NCI-H82 (cell line): ENCODE results near the gene NOD2.

Experiments
- DNase-seq: peaks from one replicate; lab custom pipeline; 2025; lab: John Stamatoyannopoulos, UW

The NOD2 gene

DNA sequence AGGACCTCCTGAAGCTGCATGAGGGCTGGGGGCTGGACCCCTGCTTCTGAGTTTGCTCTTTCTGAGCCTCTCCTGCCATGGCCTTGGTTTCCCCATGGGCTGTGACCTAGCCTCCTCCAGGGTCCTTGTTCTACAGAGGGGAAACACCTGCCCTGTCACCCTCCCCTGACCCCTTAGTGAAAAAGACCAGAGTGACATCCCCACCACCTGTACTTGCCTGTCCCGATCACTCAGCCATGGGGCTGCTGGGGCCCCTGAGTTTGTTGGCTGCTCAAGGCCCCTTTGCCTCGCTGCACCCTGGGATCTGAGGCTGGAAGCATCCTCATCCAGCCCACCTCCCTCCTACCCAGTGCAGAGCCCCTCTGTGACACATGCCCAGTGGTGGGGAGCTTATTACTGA lies 800 bp downstream of the NOD2 start:
- no peak for DNase-seq

GRCh38 chr16:50695017-50696000 lies 1.9 kb downstream of the NOD2 start:
- no peak for DNase-seq

DNA sequence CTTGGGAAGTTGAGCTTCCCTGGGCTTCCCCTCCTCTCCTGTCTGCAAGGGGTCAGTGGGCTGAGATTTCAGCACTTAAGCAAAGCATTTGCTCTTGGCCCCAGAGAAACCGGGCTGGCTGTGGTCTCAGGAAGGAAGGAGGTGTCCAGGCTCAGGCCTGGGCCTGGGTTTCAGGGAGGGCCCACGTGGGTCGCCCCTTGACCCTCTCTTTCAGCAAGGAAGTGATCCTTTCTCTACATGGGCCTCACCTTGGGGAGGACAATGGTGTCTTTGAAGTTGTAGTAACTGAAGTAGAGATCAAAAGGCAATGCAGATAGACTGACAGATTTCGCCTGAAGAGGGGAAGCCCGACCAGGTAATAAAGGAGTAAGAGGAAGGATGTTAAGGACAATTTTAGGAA lies 2.7 kb downstream of the NOD2 start:
- DNase-seq, result no peak

DNA sequence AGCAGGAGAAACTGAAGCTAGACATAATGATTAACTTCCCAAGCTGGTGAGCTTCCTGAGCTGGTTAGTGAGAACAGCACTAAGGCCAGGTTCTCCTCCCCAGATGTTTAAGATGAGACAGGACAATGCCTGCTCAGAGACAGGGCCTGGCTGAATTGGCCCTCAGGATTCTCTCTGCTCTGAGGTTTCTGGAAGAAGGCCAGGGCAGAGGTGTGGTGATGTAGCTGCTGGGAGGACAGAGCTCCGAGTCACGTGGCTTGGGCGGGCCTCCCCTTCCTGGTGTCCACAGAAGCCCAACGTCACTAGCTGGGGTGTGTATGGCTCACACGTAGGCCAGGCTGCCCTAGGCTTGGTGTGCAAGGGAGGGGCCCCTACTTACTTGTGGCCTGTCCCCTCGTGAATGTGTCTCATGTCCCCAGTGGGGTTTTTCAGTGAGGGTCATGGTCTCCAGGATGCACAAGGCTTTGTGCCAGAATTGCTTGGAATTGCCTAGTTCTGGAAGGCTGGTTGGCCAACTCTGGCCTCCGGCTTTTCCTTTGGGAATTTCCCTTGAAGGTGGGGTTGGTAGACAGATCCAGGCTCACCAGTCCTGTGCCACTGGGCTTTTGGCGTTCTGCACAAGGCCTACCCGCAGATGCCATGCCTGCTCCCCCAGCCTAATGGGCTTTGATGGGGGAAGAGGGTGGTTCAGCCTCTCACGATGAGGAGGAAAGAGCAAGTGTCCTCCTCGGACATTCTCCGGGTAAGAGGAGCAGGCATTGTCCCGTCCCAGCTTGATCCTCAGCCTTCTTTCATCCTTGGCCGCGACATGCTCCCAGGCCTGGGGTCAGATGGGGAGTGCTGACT lies 3.4 kb downstream of the NOD2 start:
- no peak for DNase-seq

DNA sequence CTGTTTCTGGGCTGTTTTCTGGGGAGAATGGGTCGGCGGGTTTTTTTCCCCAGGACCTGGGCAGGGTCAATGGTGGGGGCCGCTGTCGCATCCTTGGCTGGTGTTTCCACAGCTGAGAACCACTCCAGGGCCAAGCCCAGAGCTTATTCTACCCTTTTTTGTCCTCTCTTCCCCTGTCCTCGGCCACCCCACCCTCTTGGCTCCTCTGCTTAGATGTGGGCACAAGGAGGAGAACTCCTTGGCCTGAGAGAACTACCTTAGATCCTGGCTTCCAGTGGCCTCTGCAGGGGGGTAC lies 4.0 kb downstream of the NOD2 start:
- no peak for DNase-seq

DNA sequence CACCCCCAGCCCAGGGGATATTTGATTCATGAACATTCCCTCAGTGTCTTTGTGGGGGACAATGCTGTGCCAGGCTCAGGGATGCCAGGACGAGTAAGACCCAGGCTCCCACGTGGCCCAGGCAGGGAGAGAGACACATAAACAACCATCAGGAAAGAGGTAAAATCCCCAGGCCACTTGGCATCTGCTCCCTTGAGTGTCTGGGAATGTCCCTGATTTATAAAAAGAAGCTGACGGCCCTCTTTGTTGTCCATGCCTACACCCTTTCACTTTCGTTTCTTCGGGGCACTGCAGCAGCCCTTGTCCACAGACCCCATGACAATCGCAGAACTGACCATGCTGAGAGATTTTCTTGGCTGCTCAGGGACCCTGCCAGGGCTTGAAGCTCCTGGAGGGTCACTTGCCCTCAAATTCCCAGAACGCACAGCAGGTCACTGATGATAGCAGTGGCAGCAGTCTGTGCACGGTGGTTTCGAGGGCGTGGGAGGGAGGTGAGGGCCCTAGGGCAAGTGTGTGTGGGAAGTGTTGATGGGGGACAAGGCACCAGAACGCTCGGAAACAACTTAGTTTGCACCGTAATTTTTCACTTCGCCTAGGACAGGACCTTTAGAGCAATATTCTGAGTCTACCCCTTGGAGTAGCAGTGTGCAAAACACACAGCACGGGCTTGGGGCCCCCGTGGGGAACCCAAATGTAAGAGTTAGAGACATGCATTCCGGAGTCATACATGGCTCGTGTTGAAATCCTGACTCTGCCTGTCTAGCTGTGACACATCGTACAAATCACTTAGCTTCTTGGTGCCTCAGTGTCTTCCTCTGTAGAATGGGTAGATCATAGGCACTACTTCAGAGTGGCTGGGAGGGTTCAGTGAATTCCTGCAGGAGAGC lies 4.7 kb downstream of the NOD2 start:
- no peak for DNase-seq

GRCh38 chr16:50699326-50700159 lies 6.1 kb downstream of the NOD2 start:
- no peak for DNase-seq

DNA sequence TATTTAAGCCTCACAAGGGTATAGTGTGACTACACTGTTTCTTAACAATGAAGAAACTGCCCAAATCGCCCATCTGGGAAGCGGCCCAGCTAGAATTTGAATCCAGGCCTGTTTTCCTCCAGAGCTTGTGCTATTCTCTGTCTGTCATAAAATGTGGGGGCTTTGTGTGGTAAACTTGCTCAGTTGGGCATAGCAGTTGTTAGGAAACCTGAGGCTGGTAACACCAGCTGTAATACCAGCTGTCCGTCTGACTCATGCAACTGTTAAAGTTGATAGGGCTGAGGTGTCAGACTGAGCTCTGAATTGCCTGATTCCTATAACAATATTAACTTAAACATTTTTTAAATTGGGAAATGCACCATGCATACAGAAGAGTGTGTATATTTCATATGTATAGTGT lies 9.3 kb downstream of the NOD2 start:
- DNase-seq, result peak; percentile 1

GRCh38 chr16:50704245-50704644 lies 10.8 kb downstream of the NOD2 start:
- DNase-seq, result no peak

DNA sequence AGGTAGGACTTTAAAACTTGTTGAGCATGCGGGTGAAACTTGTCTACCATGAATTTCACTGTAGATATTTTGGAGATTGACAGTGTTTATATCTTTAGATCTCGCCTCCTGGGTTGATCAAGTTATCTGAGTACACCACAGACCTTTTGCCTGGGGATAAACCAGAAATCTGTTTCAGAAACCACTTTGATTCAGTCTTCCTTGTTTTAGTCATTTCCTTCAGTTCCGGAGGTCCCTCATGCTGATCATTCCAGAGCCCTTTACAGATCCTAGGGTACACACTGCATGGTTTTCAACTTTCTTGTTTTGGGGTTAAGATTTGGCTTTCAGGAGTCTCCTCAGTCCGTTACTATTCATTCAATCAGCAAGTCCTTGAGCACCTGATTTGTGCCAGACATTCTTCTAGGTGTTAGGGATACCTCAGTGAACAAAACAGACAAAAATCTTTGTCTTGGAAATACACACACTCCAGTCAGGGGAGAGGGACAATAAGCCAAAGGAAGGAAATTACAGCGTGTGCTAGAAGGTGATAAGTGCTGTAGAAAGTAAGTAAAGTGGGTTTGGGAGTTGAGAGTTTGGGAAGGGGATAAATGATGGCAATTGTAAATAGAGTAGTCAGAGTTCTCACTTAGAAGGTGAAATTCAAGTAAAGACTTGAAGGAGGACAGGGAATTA lies 12.2 kb downstream of the NOD2 start:
- no peak for DNase-seq

DNA sequence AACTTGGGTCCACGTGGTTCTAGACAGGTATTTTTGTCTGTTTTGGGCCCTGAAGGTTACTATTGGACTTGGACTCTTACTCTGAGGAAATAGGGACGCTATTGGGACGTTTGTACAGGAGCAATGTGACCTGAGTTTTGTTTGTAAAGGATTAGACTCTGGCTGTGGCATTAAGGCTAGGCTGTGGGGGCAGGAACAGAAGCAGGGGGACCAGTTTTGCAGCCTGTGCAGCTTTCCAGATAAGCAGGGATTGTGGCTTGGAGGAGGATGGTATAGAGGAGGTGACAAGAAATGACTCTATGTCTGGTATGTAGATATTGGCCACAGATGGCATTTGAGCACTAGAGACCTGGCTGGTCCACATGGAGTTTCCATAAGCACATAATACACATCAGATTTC lies 12.8 kb downstream of the NOD2 start:
- no peak for DNase-seq

GRCh38 chr16:50708373-50709060 lies 15.1 kb downstream of the NOD2 start:
- no peak for DNase-seq

DNA sequence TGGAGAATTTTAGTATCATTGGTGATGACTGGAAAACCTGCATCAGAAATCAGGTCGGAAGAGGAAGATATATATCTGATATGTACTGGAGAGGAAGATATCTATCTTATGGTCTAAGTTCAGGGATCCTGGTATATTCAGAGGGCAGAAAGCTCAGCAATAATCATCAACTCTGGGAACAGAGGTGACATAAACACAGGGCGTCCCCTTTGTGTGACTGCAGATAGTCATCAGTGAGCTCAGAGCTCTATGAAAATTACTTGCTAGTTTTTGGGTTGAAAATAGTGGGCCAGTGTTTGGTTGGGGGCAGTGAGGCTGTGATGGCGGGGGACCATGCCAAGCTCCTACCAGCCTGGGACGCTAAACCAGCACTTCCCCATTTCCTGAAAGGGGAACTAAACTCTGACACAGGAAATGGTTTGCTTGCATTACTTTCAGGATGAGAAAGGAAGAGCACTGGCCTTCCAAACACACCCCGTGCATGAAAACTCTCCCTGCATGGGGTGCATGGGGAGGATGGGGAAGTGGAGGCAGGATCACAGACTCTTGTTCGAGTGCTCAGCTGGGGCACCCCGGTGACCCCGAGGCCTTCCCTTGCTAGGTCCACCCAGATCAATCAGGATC lies 15.8 kb downstream of the NOD2 start:
- DNase-seq, result no peak

DNA sequence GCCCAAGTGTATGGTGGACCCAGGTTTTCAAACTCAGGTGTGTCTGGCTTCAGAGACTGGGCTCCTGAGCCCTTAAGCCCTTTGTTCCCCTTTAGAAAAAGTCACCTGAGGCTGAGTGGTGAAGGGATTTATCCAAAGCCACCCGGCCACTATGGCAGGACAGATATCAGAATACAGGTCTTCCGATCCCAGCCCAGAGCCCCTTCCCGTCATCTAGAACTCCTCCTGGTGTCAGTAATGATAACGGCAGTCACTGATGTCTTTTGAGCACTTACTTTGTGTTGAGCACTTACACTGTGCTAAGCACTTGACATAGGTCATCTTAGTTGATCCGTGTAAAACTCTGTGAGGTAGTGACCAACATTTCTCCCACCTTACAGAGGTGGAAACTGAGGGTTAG lies 16.6 kb downstream of the NOD2 start:
- no peak for DNase-seq

GRCh38 chr16:50711040-50711439 lies 17.6 kb downstream of the NOD2 start:
- no peak for DNase-seq

DNA sequence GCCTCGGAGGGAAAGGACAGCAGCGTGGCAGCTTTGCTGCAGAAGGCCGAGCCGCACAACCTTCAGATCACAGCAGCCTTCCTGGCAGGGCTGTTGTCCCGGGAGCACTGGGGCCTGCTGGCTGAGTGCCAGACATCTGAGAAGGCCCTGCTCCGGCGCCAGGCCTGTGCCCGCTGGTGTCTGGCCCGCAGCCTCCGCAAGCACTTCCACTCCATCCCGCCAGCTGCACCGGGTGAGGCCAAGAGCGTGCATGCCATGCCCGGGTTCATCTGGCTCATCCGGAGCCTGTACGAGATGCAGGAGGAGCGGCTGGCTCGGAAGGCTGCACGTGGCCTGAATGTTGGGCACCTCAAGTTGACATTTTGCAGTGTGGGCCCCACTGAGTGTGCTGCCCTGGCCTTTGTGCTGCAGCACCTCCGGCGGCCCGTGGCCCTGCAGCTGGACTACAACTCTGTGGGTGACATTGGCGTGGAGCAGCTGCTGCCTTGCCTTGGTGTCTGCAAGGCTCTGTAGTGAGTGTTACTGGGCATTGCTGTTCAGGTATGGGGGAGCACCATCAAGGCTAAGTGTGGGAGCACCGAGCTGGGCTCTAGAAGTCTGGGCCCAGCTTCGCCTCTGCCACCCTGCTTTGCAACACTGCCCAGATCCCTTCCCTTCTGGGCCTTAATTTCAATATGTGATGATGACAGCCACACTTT lies 18.6 kb downstream of the NOD2 start:
- no peak for DNase-seq

DNA sequence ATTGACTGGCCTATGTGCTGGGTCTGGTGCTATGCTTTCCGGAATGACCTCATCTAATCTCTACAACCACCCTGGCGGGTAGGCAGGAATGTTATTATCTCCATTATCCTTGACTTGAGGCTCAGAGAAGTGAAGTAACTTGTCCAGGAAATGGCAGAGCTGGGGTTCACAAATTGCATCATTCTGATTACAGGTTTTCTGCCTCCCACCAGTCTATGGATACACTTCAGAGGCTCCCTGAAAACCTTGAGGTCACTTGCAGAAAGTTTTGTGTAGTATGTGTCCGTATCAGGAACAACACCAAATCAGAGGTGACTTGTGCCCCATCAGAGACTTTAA lies 19.1 kb downstream of the NOD2 start:
- no peak for DNase-seq

- DNase-seq, result no peak
Measured at GRCh38 chr16:50712956-50713355, 19.6 kb downstream of the NOD2 start.

DNA sequence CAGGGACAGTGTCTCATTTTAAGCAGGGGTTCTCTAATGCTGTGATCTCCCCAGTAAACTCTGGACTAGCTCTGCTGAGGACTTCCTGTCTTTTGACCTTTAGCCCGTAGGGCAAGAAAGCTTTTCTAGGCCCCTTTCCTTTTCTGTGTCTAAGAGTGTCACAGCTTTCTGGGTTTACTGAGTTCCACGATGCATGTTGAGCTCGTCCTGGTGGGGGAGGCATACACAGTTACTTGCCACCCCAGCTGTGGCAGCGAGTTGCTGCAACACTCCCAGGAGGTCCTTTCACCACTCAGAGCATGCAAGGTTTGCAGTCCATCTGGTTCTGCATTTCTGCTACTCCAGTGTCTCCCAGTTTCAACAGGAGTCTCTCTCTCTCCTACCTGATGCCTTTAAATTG lies 23.7 kb downstream of the NOD2 start:
- no peak for DNase-seq
